KMS-11 (cell line): ENCODE measurements around the gene RTF2.

Experiments used
- H2AFZ ChIP-seq: fragments of 200-600 bp; sonication (generic); 2 replicates; pipeline ENCODE4 v1.6.1; 2016; ENCODE audit warnings: antibody characterized with exemption, mixed run types, low read depth
- H3K27ac ChIP-seq: fragments of 200-600 bp; sonication (generic); 2 replicates; pipeline ENCODE4 v1.6.1; 2016; ENCODE audit warnings: mild to moderate bottlenecking, mixed run types
- H3K27me3 ChIP-seq: fragments of 200-600 bp; sonication (generic); 2 replicates; pipeline ENCODE4 v1.6.1; 2017; ENCODE audit warnings: mild to moderate bottlenecking, low read depth, mixed run types, moderate library complexity; ENCODE audit not compliant: insufficient read depth
- H3K36me3 ChIP-seq: fragments of 200-600 bp; sonication (generic); 2 replicates; pipeline ENCODE4 v1.6.1; 2017; ENCODE audit warnings: mild to moderate bottlenecking, mixed run types; ENCODE audit not compliant: insufficient read depth
- H3K4me1 ChIP-seq: fragments of 200-600 bp; sonication (generic); 2 replicates; pipeline ENCODE4 v1.6.1; 2016; ENCODE audit warnings: mild to moderate bottlenecking, low read depth, mixed run types; ENCODE audit not compliant: poor library complexity, severe bottlenecking
- H3K4me2 ChIP-seq: fragments of 200-600 bp; sonication (generic); 2 replicates; pipeline ENCODE4 v1.7.0; 2016; ENCODE audit warnings: mild to moderate bottlenecking, mixed run types
- H3K4me3 ChIP-seq: fragments of 200-600 bp; sonication (generic); IDR thresholded peaks from 2 replicates; pipeline ENCODE4 v1.6.1; 2017; ENCODE audit warnings: low read depth, low read length, mixed read lengths; ENCODE audit not compliant: insufficient read depth
- H3K79me2 ChIP-seq: fragments of 200-600 bp; sonication (generic); 2 replicates; pipeline ENCODE4 v1.6.1; 2016; ENCODE audit warnings: low read depth, mixed run types; ENCODE audit not compliant: insufficient read depth
- H3K9ac ChIP-seq: fragments of 200-600 bp; sonication (generic); 2 replicates; pipeline ENCODE4 v1.6.1; 2016; ENCODE audit warnings: mild to moderate bottlenecking, mixed run types
- H4K20me1 ChIP-seq: fragments of 200-600 bp; sonication (generic); 2 replicates; pipeline ENCODE4 v1.6.1; 2016; ENCODE audit warnings: mild to moderate bottlenecking, mixed run types; ENCODE audit not compliant: insufficient read depth
- TF ChIP-seq, protein P1 (sequence below): fragments of 200-600 bp; sonication (generic); conservative IDR thresholded peaks from 2 replicates; pipeline ENCODE4 v1.6.1; 2017; ENCODE audit warnings: low read depth, mild to moderate bottlenecking, antibody characterized with exemption, low read length, moderate library complexity, mixed read lengths

RTF2 gene

DNA sequence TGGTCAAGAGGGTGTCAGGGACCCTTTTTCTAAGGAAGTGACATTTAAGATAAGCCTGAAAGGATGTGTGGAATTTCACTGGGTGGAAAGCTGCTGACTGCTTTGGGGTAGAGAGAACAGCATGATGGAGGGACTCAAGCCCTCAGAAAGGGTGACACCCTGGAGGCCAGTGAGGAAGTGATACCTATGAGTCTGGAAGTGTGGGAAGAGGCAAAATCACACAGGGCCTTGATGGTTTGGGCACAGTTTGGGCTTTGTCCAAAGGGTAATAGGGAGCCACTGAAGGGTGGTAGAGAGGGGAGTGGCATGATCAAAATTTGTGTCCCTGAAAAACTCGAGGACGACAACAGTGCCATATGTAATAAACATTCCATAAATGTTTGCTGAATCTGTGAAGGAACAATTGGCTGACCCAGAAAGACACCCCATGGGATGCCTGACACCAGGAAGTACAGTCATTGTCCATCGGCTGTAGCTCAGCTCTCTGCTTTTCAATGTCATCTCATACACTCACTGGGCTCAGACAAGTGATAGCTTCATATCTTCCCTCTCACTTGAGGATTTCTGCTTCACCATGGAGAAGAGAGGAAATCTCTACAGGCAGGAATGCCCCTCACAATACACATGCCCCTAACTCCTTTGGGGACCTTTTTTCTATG, 35.1 kb upstream of the RTF2 start:
- H3K27ac ChIP-seq: no peak overlapping the region
- no peak overlapping the region for H2AFZ ChIP-seq
- H4K20me1 ChIP-seq: no peaks in the 10 kb centered on the region
- no peak overlapping the region for H3K4me3 ChIP-seq
- H3K4me1 ChIP-seq: peaks cover under 1% of the 10 kb centered on the region
- H3K4me2 ChIP-seq: no peak overlapping the region
- TF ChIP-seq, protein P1, sequence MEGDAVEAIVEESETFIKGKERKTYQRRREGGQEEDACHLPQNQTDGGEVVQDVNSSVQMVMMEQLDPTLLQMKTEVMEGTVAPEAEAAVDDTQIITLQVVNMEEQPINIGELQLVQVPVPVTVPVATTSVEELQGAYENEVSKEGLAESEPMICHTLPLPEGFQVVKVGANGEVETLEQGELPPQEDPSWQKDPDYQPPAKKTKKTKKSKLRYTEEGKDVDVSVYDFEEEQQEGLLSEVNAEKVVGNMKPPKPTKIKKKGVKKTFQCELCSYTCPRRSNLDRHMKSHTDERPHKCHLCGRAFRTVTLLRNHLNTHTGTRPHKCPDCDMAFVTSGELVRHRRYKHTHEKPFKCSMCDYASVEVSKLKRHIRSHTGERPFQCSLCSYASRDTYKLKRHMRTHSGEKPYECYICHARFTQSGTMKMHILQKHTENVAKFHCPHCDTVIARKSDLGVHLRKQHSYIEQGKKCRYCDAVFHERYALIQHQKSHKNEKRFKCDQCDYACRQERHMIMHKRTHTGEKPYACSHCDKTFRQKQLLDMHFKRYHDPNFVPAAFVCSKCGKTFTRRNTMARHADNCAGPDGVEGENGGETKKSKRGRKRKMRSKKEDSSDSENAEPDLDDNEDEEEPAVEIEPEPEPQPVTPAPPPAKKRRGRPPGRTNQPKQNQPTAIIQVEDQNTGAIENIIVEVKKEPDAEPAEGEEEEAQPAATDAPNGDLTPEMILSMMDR: no peak
- H3K79me2 ChIP-seq: no peaks in the 10 kb centered on the region
- H3K27me3 ChIP-seq: no peaks in the 10 kb centered on the region
- no peaks in the 10 kb centered on the region for H3K36me3 ChIP-seq
- no peak overlapping the region for H3K9ac ChIP-seq

DNA sequence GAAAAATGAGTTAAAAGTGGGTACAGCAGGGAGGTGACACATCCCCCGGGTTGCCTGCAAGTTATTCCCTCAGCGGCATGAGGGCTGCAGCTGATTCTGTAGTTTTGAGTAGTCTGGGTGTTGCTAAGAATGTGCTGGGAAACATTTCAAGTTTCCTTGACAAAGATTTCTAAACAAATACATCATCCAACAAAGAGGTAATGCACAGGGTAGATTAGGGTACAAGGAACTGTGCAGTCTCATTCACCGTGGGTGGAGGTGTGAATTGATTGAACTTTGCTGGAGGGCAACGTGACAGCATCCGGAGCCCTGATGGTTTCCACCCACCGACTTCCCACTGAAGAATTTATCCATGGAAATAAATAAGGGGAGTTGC, 34.6 kb upstream of the RTF2 start:
- H3K79me2 ChIP-seq: no peaks in the 10 kb centered on the region
- no peak overlapping the region for H3K4me2 ChIP-seq
- no peaks in the 10 kb centered on the region for H3K36me3 ChIP-seq
- H3K4me3 ChIP-seq: no peak overlapping the region
- H3K27ac ChIP-seq: no peak overlapping the region
- H2AFZ ChIP-seq: no peak overlapping the region
- H3K27me3 ChIP-seq: no peaks in the 10 kb centered on the region
- H3K9ac ChIP-seq: no peak overlapping the region
- peaks cover 5% of the 10 kb centered on the region for H3K4me1 ChIP-seq
- H4K20me1 ChIP-seq: no peaks in the 10 kb centered on the region
- TF ChIP-seq, protein P1: no peak

DNA sequence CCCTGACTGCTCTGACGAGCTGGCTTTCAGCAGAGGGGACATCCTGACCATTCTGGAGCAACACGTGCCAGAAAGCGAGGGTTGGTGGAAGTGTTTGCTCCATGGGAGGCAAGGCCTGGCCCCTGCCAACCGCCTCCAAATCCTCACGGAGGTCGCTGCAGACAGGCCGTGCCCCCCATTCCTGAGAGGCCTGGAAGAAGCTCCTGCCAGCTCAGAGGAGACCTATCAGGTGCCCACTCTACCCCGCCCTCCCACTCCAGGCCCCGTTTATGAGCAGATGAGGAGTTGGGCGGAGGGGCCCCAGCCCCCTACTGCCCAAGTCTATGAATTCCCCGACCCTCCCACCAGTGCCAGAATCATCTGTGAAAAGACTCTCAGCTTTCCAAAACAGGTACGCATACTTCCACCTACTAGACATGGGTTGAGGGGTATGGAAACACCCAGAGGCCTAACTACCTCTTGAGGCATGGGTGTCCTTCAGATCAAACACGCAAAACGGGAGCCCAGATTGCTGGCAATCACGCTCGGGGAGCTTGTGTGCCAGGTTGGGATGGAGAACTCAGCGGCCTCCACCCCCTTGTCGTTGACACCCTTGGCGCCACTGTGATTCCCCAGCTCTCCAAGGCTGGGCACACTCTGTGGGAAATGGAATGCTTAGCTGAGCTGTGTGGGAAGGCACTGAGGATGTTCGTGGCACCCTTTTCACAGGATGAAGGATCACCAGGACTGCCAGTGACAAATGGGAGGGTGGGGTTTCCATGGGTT, 31.0 kb upstream of the RTF2 start:
- H2AFZ ChIP-seq: no peak overlapping the region
- no peaks in the 10 kb centered on the region for H3K36me3 ChIP-seq
- H3K4me1 ChIP-seq: peaks cover 40% of the 10 kb centered on the region
- H3K27ac ChIP-seq: no peak overlapping the region
- no peak overlapping the region for H3K9ac ChIP-seq
- no peaks in the 10 kb centered on the region for H3K79me2 ChIP-seq
- H3K4me3 ChIP-seq: no peak overlapping the region
- TF ChIP-seq, protein P1: no peak
- H3K27me3 ChIP-seq: no peaks in the 10 kb centered on the region
- no peaks in the 10 kb centered on the region for H4K20me1 ChIP-seq
- H3K4me2 ChIP-seq: no peak overlapping the region

DNA sequence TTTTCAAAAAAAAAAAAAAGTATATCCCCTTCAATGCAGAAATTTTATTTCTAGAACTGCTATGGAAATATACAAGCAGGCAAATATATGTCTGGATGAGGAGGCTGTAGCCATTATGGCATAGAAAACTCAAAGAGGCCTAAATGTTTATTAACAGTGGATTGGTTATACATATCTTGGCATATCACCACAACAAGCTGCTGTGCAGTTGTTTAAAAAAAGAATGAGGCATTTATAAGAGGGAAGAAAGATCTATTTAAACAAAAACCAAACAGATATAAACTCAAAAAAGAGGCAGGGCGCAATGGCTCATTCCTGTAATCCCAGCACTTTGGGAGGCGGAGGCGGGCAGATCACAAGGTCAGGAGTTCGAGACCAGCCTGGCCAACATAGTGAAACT, 30.1 kb upstream of the RTF2 start:
- Histone ChIP-seq H3K79me2 (no peaks in the 10 kb centered on the region), H3K4me1 (peaks cover 47% of the 10 kb centered on the region), H3K27ac (no peak overlapping the region), H3K9ac (no peak overlapping the region), H3K27me3 (no peaks in the 10 kb centered on the region), H4K20me1 (no peaks in the 10 kb centered on the region), H3K4me3 (no peak overlapping the region), H3K36me3 (no peaks in the 10 kb centered on the region), H3K4me2 (no peak overlapping the region), H2AFZ (no peak overlapping the region)
- TF ChIP-seq, protein P1: no peak
